A549 (cell line): ENCODE data around the gene ANKRD28.

Source experiments
- CTCF ChIP-seq: fragments of >200 bp; sonication (Bioruptor Twin); formaldehyde crosslinking; IDR thresholded peaks from 3 replicates; pipeline ENCODE4 v1.5.1; 2016
- EP300 ChIP-seq, 2 experiments: fragments of >200 bp; sonication (Bioruptor Twin); formaldehyde crosslinking; IDR thresholded peaks; 2 replicates in 1 of 2; 3 replicates in 1 of 2; pipeline ENCODE4 v1.6.1; 2016 to 2017
- HDAC2 ChIP-seq: fragments of 200-600 bp; sonication (generic); IDR thresholded peaks from 2 replicates; pipeline ENCODE4 v1.6.1; 2016
- HOXB5 ChIP-seq: fragments of 250-450 bp; sonication (Bioruptor Pico); IDR thresholded peaks from 2 replicates; pipeline ENCODE4 v1.5.0; 2020; ENCODE audit warnings: mild to moderate bottlenecking, moderate library complexity
- JUN ChIP-seq, 2 experiments: fragments of >200 bp; sonication (Bioruptor Twin); formaldehyde crosslinking; IDR thresholded peaks; 2 replicates in 1 of 2; 3 replicates in 1 of 2; pipeline ENCODE4 v1.6.1; 2016 to 2017
- MAFK ChIP-seq: fragments of 450-650 bp; IDR thresholded peaks from 2 replicates; pipeline ENCODE4 v1.6.1; 2014; ENCODE audit not compliant: partially characterized antibody
- MAX ChIP-seq: IDR thresholded peaks from 2 replicates; pipeline ENCODE4 v1.6.1; 2012
- MYC ChIP-seq: IDR thresholded peaks from 2 replicates; pipeline ENCODE4 v1.6.1; 2012; ENCODE audit warnings: mild to moderate bottlenecking, inconsistent platforms, low read length, improper control_type of control experiment, borderline replicate concordance
- NR3C1 ChIP-seq: fragments of >200 bp; sonication (Bioruptor Twin); formaldehyde crosslinking; IDR thresholded peaks from 3 replicates; pipeline ENCODE4 v1.6.1; 2017
- RCOR1 ChIP-seq: fragments of 150-350 bp; IDR thresholded peaks from 2 replicates; pipeline ENCODE4 v1.6.1; 2014; ENCODE audit warnings: antibody characterized with exemption, low read length, low read depth
- TF ChIP-seq, protein P1 (sequence below): fragments of 200-600 bp; sonication (generic); IDR thresholded peaks from 2 replicates; pipeline ENCODE4 v1.6.1; 2016; ENCODE audit warnings: antibody characterized with exemption, mild to moderate bottlenecking, moderate library complexity

DNA sequence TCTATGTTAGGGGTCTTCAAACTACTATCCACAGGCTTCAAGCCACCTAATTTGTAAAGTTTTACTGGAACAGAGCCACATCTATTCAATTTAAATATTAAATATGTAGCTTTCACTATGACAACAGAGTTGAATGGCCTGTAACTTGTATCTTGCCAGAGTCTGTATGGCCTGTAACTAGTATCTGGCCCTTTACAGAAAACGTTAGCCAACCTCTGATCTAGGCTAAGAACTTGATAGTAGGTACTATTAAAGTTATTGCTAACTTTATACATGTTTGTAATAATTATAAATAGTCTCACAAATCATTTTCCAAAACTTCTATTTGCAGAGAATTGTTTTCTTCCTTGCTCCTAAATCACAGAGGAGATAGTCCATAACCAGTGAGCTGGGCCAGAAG lies 40.0 kb downstream of the ANKRD28 start:
- TF ChIP-seq MAFK (no peak), JUN (IDR thresholded peaks at IDR 0.05) (no peak), CTCF (no peak), HDAC2 (no peak), HOXB5 (CRISPR knock-in tag) (no peak), MAX (no peak), EP300 (IDR thresholded peaks at IDR 0.05) (no peak), RCOR1 (no peak), NR3C1 (no peak), MYC (no peak)
- TF ChIP-seq, protein P1, sequence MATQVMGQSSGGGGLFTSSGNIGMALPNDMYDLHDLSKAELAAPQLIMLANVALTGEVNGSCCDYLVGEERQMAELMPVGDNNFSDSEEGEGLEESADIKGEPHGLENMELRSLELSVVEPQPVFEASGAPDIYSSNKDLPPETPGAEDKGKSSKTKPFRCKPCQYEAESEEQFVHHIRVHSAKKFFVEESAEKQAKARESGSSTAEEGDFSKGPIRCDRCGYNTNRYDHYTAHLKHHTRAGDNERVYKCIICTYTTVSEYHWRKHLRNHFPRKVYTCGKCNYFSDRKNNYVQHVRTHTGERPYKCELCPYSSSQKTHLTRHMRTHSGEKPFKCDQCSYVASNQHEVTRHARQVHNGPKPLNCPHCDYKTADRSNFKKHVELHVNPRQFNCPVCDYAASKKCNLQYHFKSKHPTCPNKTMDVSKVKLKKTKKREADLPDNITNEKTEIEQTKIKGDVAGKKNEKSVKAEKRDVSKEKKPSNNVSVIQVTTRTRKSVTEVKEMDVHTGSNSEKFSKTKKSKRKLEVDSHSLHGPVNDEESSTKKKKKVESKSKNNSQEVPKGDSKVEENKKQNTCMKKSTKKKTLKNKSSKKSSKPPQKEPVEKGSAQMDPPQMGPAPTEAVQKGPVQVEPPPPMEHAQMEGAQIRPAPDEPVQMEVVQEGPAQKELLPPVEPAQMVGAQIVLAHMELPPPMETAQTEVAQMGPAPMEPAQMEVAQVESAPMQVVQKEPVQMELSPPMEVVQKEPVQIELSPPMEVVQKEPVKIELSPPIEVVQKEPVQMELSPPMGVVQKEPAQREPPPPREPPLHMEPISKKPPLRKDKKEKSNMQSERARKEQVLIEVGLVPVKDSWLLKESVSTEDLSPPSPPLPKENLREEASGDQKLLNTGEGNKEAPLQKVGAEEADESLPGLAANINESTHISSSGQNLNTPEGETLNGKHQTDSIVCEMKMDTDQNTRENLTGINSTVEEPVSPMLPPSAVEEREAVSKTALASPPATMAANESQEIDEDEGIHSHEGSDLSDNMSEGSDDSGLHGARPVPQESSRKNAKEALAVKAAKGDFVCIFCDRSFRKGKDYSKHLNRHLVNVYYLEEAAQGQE, result no peak
